GM04503 (cell line): ENCODE results near the gene TUBA4A.
"Not testable (repeated sequence)": the region's sequence is repeated elsewhere in the genome, so short reads cannot be mapped to it uniquely, and the experiment has no call there.

Experiments used
- DNase-seq: peaks from one replicate; pipeline ENCODE4 v3.0.0-alpha.2; 2012; ENCODE audit warnings: low read depth

TUBA4A gene

DNA sequence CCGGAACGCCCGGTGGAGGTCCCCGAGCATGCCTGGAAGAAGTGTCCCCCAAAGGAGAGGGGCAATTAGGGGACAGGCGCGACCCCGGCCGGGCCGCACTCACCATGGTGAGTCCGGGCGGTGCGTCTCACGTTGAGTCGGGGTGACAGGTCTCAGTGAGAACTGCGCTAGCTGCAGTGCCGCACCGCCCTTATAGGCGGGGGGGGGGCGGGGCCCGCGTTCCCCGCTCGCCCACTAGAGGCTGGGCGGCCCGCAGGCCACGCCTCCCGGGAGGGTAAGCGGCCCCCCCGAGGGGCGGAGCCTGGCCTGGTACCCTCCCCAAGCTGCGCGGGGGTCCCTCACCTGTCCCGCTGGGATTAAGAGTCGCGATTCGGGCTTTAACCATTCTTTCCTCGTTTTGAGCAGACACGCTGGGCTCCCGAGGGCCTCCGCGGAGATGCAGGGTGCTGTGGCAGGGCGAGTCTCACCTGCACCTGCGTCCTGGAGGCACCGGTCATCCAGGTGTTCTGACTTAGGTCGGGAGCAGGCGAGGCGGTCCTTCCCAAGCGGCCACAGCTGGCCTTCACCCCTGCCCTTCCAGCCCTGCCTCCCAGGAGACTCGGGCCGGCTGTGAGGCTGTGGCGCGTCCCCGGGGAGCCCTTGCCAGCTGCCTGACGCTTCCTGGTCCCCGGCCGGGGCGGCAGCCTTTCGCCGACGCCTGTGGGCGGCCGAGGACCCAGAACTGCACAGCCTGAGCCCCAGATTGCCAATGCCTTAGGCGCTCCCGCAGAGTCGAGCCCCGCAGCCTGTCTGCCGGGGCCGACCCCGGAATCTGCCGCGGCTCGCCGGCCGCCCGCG, at the start of gene TUBA4A:
Gene TUBA4A, minus strand, starts transcription at position 166 of the 837 bp plus-strand sequence. Its CDS starts 60 bp downstream, at position 106.
- DNase-seq = no peak

DNA sequence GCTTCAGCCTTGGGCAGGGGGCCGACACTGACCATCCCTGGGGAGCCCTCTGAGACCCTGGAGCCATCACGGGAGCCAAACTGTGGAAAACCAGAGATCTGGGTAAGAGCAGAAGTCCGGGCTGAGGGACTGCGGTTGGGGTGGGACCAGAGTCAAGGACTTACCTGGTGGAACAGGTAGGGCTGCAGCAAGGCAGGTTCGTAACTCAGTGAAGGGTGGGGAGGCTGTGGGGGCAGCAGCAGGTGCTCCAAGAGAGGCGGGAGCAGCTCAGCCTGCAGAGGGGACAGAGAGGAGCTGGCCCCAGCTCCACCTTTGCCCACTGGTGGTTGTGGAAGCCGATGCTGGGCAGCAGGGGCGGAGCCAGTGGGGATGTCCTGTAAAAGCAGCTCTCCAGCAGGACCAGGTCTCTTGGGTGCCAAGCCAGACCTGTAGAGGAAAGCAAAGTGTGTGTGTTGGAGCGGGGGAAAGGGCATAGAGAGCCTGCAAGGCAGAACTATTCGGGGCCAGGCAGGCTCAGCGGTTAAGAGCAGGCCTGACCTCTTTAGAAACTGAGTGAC, 48.8 kb upstream of the TUBA4A start:
- no peak for DNase-seq

DNA sequence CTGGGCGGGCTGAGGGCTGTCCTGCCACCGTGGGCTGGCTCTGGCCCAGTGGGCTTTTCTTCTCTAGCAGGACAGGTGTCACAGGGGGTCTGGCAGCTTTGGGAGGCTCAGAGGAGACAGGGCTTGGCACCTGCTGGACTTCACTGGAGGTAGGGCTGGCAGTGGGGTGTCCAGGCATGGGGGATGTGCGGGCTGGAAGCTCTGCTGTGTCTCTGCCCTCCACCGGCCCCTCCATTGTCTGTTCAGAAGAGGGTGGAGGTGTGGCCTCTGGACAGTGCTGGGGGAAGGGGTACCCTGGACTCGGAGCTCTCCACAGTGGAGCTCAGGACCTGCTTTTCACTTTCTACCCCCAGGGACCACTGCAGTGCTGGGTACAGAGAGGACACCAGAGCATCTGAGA, 46.3 kb upstream of the TUBA4A start:
- no peak for DNase-seq

DNA sequence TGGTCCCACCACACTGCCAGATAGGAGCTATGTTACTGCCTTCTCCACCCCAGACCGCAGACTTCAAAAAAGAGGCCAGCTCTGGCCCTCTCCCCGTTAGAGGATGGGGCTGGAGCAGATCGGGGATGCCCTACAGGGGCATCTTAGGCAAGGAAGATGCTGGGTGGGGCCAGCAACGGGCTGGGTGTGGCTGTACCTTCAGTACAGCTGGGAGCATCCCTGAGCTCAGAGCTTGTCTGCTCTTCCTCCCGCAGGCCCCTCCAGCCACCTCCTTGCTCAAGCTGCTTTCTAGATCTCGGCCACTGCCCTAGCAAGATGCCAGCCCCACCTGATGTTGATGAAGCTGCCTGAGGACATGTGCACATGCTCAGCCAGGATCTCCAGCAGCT, 45.6 kb upstream of the TUBA4A start:
- no peak for DNase-seq

DNA sequence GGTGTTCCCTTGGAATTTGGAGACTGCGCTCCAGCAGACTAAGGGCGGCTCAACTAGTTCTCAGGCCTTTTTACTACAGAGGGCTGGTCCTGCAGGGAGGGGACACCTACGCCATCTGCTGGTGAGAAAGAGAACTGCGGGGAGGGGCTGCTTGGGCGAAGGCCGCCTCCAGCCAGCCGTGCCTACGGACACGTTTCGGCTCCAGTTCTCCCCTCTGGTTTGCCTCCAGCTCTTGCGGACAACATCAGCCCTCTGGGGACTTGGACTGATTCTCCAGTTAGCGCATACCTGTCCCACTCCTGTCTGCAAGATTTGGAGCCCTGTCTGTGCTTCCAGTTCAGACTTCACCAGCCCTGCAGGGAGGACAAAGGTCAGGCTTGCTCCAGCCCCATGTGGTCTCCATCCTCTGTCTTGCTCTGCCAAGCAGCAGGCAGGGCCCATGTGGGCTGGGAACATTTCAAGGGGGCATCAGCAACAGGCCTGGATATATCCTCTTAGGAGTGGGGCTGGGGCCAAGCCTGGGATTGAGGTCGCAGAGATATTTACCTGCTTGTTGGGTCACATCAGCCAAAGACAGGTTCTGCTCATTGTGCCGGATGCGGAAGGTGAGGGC, 45.1 kb upstream of the TUBA4A start:
- no peak for DNase-seq

DNA sequence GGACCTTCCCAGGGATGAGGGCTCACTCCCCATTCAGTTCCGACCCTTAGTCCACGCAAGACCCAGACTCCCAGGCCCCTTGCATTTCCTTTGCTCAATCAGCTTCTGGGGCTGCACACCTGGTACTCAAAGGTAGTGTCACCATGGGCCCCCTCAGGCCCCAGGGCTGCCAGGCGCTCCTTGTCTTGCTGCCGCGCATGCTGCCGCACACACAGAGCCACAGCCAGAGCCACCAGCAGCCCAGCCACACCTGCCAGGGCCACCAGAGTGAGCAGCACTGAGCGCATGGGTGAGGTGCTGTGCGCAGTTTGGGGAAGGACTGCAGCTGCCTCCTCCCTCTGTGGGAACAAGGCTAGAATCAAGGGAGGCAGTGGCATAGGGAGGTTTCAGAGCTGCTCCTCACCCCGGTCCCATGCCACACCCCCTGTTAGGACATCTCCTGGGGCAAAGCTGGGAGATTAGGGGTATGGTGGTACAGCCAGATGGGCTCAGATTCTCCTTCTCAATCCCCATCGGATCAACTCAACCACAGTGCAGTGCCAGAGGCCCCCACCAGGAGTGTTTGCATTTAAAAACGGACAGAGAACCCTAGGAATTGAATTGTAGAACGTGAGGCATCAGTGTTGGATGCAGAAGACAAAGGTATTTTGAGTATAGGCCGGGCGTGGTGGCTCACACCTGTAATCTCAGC, 44.2 kb upstream of the TUBA4A start:
- no peak for DNase-seq

DNA sequence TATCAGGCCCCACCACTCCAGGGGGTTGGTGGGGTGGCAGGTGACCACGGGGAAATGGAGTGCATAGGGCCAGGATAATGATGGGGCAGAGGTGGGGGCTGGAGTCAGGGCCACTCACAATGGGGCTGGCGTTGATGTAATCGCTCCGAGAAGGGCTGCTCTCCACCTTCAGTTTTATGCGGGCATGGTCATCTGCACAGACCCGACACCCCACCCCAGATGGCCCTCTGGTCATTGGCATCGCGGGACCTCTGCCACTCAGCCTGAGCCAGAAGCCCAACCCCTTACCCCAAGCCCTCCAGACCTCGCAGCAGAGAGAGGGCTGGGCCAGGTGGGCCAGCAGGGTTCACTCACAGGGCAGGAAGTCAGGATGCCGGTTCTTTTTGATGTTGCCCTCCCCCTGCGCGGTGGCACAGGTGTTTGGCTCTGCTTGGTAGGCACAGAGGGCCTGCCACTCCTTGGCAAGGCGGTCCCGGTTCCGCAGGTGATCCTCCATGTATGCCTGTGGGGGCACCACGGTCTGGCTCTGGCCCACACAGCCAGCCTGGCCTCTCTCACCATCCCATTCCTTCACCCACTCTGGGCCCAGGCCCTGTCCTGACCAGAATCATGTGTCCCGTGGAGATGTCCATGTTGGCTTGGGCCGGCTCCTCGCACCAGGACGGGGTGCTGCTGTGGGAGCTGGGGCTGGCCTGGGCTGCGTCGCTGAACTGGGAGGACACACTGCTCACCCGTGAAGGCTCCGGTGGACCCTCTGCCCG, 43.1 kb upstream of the TUBA4A start:
- DNase-seq = no peak

DNA sequence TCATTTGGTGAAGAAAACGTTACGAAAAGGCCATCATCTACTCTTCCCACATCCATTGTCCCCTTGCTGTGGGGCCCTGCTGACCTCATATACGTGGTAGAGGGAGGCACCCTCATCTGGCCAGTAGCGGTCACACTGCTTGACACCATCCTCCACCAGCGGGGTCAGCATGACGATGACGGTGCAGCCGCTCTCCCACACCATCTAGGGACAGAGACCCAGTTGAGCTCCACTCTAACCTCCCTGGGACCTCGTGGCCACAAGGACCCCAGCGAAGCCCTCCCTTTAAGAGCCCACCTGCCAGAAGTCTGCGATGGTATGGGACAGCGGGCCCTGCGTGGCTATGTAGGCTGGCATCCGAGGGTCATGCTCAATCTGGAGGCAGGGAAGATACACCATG, 42.4 kb upstream of the TUBA4A start:
- no peak for DNase-seq

DNA sequence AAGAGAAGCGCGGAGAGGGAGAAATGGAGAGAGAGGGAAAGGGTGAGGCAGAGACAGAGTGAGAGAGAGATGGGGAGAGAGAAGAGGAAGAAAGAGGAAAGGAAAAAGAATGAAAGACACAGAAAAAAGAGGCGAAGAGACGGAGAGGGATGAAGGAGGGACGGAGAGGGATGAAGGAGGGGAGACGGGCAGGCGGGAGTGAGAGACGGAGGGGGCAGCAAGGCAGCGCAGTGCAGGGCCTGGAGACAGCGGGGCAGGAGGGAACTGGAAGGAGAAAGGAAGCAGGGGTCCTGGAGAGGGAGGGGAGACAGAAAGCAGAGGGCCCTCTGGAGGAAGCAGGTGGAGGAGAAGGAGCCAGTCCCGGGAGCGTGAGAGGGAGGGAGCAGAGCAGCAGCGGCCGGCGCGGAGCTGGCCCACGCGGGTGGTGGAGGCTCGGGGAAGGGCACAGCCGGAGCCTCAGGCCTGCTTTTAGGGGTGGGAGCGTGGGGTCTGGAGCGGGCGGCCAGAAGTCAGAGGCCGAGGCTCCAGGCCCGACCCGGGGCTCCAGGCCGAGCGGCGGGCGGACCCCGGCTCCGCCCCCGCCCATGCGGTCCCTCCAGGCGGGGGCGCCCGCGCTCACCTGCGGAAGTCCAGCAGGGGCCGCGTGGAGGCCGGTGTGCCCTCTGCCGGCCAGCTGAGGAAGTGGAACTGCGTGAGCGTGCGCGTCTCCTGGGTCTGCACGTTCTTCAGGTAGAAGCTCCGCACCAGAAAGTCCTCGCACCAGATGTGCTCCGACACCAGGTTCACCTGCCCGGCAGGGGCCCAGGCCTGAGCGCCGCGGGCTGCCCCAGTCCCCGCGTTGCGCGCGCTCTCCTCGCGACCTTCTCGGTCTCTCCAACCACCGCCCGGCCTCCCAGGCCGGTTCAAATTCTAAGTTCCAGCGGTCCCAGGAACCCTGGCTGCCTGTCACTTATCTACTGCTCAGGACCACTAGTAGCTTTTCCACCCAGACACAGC, 40.9 kb upstream of the TUBA4A start:
- no peak for DNase-seq

DNA sequence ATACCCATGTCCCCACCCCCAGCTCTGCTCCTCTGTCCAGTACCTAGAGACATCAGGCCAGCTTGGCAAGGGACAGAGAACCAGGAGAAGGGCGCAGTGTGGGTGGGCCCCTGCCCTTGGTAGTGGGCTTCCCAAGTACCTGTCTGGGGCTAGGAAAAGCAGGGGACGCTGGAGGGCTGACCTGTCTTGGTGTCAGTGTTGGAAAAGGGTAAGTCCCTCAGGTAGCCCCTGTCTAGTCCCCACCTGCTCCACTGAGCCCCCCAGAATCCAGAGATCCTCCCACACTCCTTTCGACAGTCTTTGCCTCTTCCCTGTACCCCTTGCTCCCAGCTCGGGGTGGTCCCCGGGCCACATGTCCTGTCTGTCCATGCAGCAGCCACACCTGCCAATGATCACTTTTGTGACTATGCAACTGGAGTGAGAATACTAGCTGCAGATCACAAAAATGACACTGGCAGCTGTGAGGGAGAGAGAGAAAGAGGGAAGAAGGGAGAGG, 40.1 kb upstream of the TUBA4A start:
- no peak for DNase-seq

DNA sequence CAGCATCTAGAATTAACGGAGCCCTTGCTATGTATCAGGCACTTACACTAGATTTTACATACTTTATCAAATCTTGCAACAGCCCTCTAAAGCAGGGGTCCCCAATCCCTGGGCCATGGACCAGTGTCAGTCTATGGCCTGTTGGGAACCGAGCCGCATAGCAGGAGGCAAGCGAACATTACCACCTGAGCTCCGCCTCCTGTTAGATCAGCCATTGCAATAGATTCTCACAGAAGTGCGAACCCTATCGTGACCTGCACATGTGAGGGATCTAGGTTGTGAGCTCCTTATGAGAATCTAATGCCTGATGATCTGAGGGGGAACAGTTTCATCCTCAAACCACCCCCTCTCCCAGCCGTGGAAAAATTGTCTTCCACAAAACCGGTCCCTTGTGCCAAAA, 38.9 kb upstream of the TUBA4A start:
- no peak for DNase-seq

DNA sequence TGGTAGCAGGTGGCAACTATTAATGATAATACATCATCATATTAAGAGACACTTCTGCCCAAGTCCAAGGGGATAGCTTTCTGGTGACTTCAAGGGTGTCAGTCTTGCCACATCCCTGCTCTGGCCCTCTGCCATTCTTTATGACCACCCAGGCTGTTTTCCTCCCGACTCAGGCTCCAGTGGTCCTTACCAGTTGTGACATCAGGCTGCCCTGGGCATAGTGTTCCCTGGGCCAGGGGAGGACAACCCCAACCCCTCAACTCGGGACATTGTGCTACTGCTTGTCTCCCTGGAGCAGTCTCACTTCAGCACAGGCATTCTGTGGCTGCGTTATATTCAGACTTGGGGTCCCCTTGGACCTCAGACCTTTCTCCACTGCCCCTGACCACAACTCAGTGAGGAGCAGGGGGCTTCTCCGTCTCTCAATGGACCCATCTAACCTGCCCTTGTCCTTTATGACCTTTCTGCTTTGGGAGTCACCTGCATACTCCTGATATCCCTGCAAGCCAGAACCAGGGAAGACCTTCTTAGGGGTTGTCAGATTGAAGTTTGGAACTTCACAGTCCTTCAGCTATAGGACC, 38.3 kb upstream of the TUBA4A start:
- no peak for DNase-seq

DNA sequence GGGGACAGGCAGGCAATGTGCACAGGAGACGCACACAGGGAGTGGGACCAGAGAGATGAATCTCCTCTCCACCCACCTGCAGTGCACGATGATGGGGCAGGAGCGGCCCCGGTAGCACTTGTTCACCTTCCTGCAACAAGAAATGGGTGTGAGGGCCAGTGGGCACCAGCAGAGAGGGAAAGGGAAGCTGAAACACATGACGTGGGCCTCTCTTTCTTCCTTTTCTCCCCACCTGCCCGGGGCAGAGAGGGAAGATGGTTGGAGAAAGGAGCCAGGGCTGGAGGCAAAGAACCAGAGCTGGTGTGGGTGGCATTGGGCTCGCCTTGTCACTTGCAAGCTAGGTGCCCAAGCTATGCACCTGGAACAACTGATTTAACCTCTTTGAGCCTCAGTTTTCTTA, 37.7 kb upstream of the TUBA4A start:
- no peak for DNase-seq

DNA sequence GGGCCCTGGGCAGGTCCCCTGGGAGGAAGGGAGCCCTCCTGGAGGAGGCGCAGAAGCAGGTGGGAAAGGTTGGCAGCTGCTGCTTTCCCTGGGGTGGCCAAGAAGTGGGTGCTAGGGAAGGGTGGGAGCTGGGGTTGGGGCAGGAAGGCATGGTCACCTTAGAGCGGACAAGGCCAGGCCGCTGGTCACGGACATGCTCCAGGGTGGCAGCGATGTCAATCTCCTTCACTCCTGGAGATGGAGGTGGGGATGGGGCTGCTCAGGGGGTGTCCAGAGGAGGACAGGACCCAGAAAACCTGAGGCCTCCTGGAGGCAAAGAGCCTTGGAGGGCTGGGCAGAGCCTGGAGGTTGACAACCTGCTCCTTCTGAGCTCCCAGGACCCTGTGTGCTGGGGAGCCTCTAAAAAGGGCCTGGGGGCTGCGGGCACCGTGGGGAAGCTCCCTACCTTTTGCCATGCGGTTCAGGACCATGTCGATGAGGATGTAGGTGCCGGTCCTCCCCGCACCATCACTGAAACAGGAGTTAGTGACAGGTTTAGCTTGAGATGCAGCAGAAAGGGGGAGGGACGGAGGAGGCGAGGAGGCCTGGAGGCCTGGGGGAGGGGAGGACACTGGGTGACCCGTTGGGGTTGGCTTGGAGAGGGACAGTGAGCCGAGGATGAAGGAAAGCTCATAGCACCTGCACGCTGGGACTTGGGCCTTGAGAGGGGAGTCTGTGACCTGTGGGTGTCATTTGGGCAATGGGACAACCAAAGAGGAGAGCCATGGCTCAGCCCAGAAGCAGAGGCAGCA, 36.9 kb upstream of the TUBA4A start:
- DNase-seq = no peak

DNA sequence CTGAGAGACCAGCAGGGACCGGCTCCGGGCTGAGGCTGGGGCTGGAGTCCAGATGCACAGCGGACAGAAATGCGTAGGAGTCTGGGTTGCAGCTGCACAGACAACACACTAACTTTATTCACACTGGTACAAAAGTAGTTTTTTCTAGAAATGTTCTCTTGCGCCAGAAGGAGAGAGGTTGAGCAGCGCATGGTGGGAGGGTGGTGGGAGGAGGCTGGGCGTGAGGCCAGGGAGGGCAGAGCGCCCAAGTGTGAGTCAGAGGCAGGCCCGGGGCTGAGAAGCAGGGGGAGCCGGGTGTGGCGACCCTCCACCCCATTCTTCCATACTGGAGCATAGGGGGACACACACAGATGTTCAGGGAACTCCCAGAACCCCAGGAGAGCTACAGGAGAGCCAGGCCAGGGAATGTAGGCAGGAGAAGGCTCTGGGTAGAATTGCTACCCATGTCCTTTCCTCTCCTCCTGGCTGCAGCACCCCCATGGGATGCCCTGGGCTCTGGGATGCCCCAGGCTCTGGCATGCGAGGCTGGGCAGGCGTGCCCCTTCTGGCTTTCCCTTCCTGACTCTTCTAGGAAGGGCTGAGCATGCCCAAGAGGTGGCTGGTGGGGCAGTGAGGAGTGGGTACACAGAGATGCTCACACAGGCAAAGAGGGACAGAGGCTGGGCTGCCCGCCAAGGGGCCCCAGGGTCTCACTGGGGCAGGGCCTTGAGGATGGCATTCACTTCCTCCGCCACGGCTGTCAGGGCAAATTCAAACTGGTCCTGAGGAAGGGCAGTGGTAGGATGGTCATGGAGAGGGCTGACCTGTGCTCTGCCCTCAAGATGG, 36.0 kb upstream of the TUBA4A start:
- DNase-seq = peak; percentile 58

DNA sequence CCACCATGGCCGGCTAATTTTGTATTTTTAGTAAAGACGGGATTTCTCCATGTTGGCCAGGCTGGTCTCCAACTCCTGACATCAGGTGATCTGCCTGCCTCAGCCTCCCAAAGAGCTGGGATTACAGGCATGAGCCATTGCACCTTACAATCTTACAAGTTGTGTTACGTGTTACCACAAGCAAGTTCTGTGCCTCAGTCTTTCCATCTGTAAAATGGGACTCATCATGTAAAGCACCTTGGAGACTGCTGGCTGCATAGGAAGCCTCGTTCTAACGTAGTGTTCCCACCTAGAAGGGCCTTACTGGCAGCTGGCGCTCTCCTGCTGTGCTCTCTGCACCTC, 35.4 kb upstream of the TUBA4A start:
- no peak for DNase-seq

DNA sequence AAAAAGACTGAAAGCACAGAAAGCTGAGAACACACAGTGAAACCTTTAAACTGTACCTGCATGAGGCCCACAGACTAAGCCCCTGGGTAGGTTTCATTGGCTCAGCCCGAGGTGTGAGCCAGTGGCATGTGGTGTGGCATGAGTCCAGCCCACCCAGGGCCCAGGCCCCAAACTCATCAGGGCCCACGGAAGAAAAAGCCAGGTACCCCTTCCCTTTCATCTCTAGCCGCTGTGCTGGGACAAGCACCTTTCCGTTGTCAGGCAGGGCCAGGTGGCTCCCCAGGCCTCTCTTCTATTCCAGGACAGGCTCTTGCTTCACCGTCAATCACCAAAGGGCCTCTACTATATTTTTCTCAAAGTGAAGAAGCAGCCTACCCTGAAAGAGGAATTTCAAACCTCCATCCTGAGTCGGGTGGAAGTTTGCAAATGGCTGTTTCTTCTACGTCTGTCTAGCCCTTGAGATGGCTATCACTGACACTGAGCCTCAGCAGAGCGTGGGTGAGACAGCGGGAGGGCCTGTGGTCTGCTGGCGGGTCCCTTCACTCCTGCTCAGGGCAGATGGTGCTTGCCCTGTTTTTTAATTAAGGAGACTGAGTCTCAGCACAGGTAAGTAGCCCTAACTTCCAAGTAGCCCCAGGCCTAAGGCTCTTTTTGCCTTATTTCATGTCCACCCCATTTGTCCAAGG, 34.0 kb upstream of the TUBA4A start:
- DNase-seq = no peak

DNA sequence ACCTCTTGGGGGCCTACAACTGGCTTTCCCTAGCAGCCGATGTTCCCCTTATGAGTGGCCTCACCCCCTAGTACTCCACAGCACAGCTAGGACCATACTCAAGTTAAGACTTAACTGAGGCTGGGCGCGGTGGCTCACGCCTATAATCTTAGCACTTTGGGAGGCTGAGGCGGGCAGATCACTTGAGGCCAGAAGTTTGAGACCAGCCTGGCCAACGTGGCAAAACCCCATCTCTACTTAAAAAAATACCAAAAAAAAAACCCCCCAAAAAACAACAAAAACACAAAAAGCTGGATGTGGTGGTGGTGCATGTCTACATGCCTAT, 33.4 kb upstream of the TUBA4A start:
- DNase-seq = not testable (repeated sequence)
